ENCODE data around the gene EFNA2. TPM values are rescaled to one million over a fixed set of nuclear protein-coding genes. Genes with fewer than 3 reads are reported as not detected.

Gene EFNA2
- total RNA-seq, 4 donors from 2014 or later, result not detected

DNA sequence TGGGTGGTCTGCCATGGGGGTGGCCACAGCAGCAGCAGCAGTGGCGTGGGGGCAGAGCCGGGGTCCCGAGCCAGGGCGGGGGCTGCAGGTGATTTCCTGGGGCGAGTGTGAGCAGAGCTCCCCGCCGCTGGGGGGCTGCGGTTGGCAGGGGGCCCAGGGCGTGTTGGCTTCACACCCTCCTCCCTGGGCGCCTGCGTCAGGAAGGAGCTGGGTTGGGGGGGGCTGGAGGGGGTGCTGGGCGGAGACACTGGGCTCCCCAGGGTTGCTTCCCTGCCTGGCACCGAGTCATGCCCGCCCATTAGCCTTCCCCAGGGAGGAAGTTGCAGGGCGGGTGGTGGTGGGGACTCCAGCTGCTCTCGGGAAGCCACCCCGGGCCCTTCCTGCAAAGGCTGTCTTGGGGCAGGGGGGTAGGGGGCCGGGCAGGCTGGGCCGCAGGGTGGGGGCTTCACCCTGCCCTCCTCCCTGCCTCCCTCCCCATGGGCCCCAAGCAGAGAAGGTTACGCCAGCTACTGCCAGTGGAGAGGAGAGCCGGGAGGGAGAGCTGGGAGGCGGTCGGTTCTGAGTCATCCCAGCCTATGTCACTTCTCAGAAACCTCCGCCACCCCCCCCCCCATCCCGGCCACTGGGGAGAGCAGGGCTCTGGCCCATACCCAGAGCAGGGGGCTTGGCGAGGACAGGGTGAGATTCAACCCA lies 32.7 kb upstream of the EFNA2 start:
- peak; percentile 81 for DNase-seq
- Histone ChIP-seq H3K9me3 (no peaks in the 10 kb centered on the region), H3K27ac (peak overlapping the region; percentile 98 to 100 (median 100)), H3K4me1 (peaks cover 50 to 79% (median 60%) of the 10 kb centered on the region in 3 donors), H3K4me3 (peak overlapping the region; percentile 73 to 98 (median 90)), H3K36me3 (peaks cover 35 to 70% (median 38%) of the 10 kb centered on the region in 3 donors), H3K27me3 (no peaks in the 10 kb centered on the region)
- TF ChIP-seq, protein P1, sequence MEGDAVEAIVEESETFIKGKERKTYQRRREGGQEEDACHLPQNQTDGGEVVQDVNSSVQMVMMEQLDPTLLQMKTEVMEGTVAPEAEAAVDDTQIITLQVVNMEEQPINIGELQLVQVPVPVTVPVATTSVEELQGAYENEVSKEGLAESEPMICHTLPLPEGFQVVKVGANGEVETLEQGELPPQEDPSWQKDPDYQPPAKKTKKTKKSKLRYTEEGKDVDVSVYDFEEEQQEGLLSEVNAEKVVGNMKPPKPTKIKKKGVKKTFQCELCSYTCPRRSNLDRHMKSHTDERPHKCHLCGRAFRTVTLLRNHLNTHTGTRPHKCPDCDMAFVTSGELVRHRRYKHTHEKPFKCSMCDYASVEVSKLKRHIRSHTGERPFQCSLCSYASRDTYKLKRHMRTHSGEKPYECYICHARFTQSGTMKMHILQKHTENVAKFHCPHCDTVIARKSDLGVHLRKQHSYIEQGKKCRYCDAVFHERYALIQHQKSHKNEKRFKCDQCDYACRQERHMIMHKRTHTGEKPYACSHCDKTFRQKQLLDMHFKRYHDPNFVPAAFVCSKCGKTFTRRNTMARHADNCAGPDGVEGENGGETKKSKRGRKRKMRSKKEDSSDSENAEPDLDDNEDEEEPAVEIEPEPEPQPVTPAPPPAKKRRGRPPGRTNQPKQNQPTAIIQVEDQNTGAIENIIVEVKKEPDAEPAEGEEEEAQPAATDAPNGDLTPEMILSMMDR (IDR thresholded peaks at IDR 0.05), result peak in 2 of 6 experiments; percentile 15 to 34
- TF ChIP-seq POLR2A (IDR thresholded peaks at IDR 0.05), result peak in 1 of 4 donors; percentile 20
- intact Hi-C loops (cut with DNase I), result no loop called here
- 0% methylated on average over 4 of the region's 26 CpGs; no CpG with 5 or more reads in 1 of the 2 donors for whole genome bisulfite sequencing, 2 donors

DNA sequence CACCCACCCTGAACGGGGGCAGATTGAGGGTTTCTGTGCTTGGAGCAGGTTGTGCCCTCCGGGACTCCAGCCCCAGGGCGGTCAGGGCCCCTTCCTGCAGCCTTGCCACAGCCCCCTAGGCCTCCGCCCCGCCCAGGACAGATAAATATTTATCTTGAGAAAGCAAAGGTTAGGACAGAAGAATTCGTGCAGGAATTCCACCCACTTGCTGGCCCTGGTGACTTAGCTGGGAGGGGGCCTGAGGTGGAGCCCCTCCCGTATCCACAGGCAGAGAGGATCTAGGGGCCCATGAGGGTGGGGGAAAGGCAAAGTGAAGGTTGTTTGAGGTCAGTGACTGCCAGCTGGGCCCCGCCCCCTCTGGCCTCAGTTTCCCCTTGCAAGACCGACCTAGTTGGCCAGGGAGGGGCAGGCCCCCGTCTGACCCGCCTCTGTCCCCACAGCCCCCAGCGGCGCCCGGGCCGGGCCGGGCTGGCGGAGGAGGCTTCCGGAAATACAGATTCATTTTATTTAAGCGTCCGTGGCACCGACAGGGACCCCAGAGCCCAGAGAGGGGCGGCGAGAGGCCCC lies 32.1 kb upstream of the EFNA2 start:
- TF ChIP-seq, protein P1 (IDR thresholded peaks at IDR 0.05), result no peak
- TF ChIP-seq POLR2A (IDR thresholded peaks at IDR 0.05), result no peak
- 12 to 24% methylated on average over 4 to 11 of the region's 23 CpGs for WGBS, 2 donors
- H3K9me3 ChIP-seq, result no peaks in the 10 kb centered on the region
- no peak for DNase-seq
- H3K4me1 ChIP-seq, result peaks cover 54 to 80% (median 63%) of the 10 kb centered on the region in 3 donors
- peak overlapping the region; percentile 73 to 98 (median 90) for H3K4me3 ChIP-seq
- intact Hi-C loops (cut with DNase I), result no loop called here
- no peaks in the 10 kb centered on the region for H3K27me3 ChIP-seq
- H3K36me3 ChIP-seq, result peaks cover 35 to 77% (median 38%) of the 10 kb centered on the region in 3 donors
- peak overlapping the region; percentile 98 to 100 (median 100) for H3K27ac ChIP-seq

DNA sequence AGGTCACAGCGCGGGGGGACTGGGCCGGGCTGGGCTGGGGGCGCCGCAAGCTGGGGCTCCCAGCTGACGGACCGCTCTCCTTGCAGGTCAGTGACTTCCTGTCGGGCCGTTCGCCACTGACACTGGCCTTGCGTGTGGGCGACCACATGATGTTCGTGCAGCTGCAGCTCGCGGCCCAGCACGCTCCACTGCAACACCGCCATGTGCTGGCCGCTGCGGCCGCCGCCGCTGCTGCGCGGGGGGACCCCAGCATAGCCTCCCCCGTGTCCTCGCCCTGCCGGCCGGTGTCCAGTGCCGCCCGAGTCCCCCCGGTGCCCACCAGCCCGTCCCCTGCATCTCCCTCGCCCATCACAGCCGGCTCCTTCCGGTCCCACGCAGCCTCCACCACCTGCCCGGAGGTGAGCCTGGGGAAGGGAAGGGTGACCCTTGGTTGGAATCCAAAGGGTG lies 31.6 kb upstream of the EFNA2 start:
- TF ChIP-seq, protein P1 (IDR thresholded peaks at IDR 0.05), result no peak
- no peak for TF ChIP-seq POLR2A (IDR thresholded peaks at IDR 0.05)
- DNase-seq, result no peak
- WGBS, 2 donors, result 43 to 75% methylated on average over 12 to 13 of the region's 37 CpGs
- no peaks in the 10 kb centered on the region for H3K27me3 ChIP-seq
- intact Hi-C loops (cut with DNase I), result no loop called here
- peak overlapping the region; percentile 98 to 100 (median 100) for H3K27ac ChIP-seq
- peaks cover 35 to 77% (median 38%) of the 10 kb centered on the region in 3 donors for H3K36me3 ChIP-seq
- no peaks in the 10 kb centered on the region for H3K9me3 ChIP-seq
- peaks cover 59 to 85% (median 68%) of the 10 kb centered on the region in 3 donors for H3K4me1 ChIP-seq
- peak overlapping the region; percentile 9 to 94 (median 80) for H3K4me3 ChIP-seq

DNA sequence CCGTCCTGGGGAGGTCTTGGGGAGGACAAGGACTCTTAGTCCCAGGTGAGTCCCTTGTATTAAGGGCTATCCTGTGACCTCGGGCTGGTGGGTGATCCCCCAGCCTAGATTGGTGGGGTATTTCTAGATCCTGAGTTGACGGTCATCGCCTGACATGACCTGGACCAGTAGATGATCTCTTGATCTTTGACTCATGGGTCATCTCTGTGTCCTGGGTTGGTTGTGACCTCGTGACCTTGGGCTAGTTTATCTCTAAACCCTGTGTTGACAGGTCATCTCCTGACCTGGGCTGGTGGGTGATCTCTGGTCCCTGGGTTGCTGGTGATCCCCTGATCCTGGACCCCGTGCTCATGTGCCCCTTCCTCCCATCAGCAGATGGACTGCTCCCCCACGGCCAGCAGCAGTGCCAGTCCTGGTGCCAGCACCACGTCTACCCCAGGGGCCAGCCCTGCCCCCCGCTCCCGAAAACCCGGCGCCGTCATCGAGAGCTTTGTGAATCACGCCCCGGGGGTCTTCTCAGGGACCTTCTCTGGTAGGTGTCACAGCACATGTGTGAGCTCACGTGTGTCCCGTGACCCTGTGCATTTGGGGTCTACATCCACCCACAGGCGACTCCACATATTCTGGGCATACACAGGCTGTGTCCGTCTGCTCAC lies 31.0 kb upstream of the EFNA2 start:
- Histone ChIP-seq H3K9me3 (no peaks in the 10 kb centered on the region), H3K27ac (peak overlapping the region; percentile 98 to 100 (median 100)), H3K27me3 (no peaks in the 10 kb centered on the region), H3K36me3 (peaks cover 35 to 77% (median 38%) of the 10 kb centered on the region in 3 donors), H3K4me3 (peak overlapping the region in 2 of 4 donors; percentile 87 to 94), H3K4me1 (peaks cover 65 to 90% (median 73%) of the 10 kb centered on the region in 3 donors)
- 67 to 78% methylated on average over 1 to 10 of the region's 20 CpGs for WGBS, 2 donors
- intact Hi-C loops (cut with DNase I), result no loop called here
- TF ChIP-seq, protein P1 (IDR thresholded peaks at IDR 0.05), result no peak
- no peak for TF ChIP-seq POLR2A (IDR thresholded peaks at IDR 0.05)
- no peak for DNase-seq

All from esophagus squamous epithelium (tissue), 5 donors.